ENCODE data around the gene ATP5PB.

ATP5PB gene

GRCh38 chr1:111448918-111449702 lies at the start of gene ATP5PB, which contains the start of gene WDR77:
TSS of gene ATP5PB (plus strand) at chr1:111449464. CDS start at chr1:111449542, 78 bp downstream.
TSS of gene WDR77 (minus strand) at chr1:111449256. CDS start at chr1:111449169, 87 bp downstream.
- Histone ChIP-seq H3K36me3 (ENCODE audit: control insufficient read depth, insufficient read depth, low read length, severe bottlenecking) (peaks cover 57% of the 10 kb centered on the region), H3K4me3 (ENCODE audit: low read length) (peak within 1 kb of the TSS; percentile 95)

DNA sequence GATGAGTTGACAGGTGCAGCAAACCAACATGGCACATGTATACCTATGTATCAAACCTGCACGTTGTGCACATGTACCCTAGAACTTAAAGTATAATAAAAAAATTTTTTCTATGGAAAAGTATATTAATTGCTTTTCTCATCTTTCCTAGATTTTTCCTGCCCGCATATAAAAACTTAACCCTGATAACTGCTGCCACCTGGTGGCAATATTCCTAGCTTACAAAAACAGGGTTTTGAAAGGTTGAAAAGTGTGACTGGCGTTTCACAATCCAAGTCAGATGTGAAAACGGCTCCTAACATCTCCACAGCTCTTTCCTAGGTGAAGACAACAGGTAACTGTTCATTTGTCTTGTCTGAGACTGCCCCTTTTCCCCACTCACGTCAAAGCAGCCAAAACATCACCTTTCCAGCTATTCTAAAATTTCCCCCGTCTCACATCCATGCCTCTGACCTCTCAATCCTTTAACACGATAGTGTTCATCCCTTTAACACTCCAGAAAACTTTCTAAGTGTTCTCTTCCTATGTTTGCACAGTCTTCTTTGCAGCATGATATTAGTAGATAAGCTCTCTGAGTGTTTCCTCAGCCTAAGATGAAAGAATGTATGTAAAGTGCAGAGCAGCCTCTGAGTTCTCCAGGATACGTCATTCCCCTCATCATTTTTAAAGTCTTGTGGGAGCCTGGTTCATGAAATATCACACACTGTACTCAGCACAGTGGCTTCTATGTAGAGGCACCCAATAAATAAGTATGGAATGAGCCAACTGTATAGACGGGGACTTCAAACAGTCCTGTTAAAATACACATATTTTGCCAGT lies 49.3 kb upstream of the ATP5PB start:
- no peak overlapping the region for H3K4me3 ChIP-seq (ENCODE audit: low read length)
- H3K36me3 ChIP-seq (ENCODE audit: control insufficient read depth, insufficient read depth, low read length, severe bottlenecking): no peaks in the 10 kb centered on the region
- H3K4me1 ChIP-seq (ENCODE audit: control insufficient read depth, insufficient read depth, low read length): peaks cover 17% of the 10 kb centered on the region
- peak overlapping the region; percentile 2 for H3K9ac ChIP-seq (ENCODE audit: low read length)
- H3K9me3 ChIP-seq (ENCODE audit: control insufficient read depth, low read length): peaks cover 3% of the 10 kb centered on the region
- no peaks in the 10 kb centered on the region for H3K27me3 ChIP-seq (replicated peaks; ENCODE audit: control insufficient read depth, insufficient read depth, low read length)
- DNase-seq (ENCODE audit: low read depth): peak; percentile 90

More at GRCh38 chr1:111448918-111449702, at the start of gene ATP5PB, which contains the start of gene WDR77:
- H3K9me3 ChIP-seq (ENCODE audit: control insufficient read depth, low read length): no peaks in the 10 kb centered on the region
- H3K9ac ChIP-seq (ENCODE audit: low read length): peak within 1 kb of the TSS; percentile 99
- H3K4me1 ChIP-seq (ENCODE audit: control insufficient read depth, insufficient read depth, low read length): peaks cover 33% of the 10 kb centered on the region
- DNase-seq (ENCODE audit: low read depth): peak; percentile 100
- no peaks in the 10 kb centered on the region for H3K27me3 ChIP-seq (replicated peaks; ENCODE audit: control insufficient read depth, insufficient read depth, low read length)

GRCh38 chr1:111402083-111402482 lies 47.2 kb upstream of the ATP5PB start:
- no peak for DNase-seq (ENCODE audit: low read depth)
- no peaks in the 10 kb centered on the region for H3K36me3 ChIP-seq (ENCODE audit: control insufficient read depth, insufficient read depth, low read length, severe bottlenecking)
- H3K4me1 ChIP-seq (ENCODE audit: control insufficient read depth, insufficient read depth, low read length): peaks cover 22% of the 10 kb centered on the region
- H3K9me3 ChIP-seq (ENCODE audit: control insufficient read depth, low read length): peaks cover 3% of the 10 kb centered on the region
- H3K4me3 ChIP-seq (ENCODE audit: low read length): no peak overlapping the region
- H3K9ac ChIP-seq (ENCODE audit: low read length): no peak overlapping the region
- no peaks in the 10 kb centered on the region for H3K27me3 ChIP-seq (replicated peaks; ENCODE audit: control insufficient read depth, insufficient read depth, low read length)

- Histone ChIP-seq H3K9me3 (ENCODE audit: control insufficient read depth, low read length) (no peaks in the 10 kb centered on the region), H3K4me1 (ENCODE audit: control insufficient read depth, insufficient read depth, low read length) (peaks cover 22% of the 10 kb centered on the region), H3K27me3 (replicated peaks; ENCODE audit: control insufficient read depth, insufficient read depth, low read length) (no peaks in the 10 kb centered on the region), H3K4me3 (ENCODE audit: low read length) (no peak overlapping the region), H3K36me3 (ENCODE audit: control insufficient read depth, insufficient read depth, low read length, severe bottlenecking) (no peaks in the 10 kb centered on the region), H3K9ac (ENCODE audit: low read length) (no peak overlapping the region)
- no peak for DNase-seq (ENCODE audit: low read depth)
Measured at GRCh38 chr1:111404588-111404987, 44.7 kb upstream of the ATP5PB start.

DNA sequence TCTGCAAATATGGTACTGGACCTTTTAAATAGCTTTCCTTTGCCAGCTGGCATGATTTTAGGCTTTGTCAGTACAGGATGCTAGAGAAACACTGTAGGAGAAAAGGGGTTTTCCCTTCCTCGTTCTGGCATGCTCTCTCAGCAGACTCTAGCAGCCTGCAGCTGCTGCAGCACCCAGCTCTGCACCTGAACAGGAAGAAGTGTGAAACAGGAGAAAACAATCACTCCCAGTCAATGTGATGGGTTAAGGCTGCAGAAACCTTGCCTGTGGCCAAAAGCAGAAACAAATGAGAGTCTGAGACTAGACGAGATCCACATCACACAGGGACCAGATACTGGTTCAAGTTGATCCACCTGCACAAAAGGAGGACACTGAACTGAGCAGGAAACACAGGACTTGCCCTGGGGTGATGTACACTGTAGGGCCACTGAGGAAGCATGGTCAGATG lies 42.9 kb upstream of the ATP5PB start:
- Histone ChIP-seq H3K27me3 (replicated peaks; ENCODE audit: control insufficient read depth, insufficient read depth, low read length) (no peaks in the 10 kb centered on the region), H3K4me1 (ENCODE audit: control insufficient read depth, insufficient read depth, low read length) (peaks cover 7% of the 10 kb centered on the region), H3K9ac (ENCODE audit: low read length) (no peak overlapping the region), H3K9me3 (ENCODE audit: control insufficient read depth, low read length) (no peaks in the 10 kb centered on the region), H3K36me3 (ENCODE audit: control insufficient read depth, insufficient read depth, low read length, severe bottlenecking) (no peaks in the 10 kb centered on the region), H3K4me3 (ENCODE audit: low read length) (no peak overlapping the region)
- peak; percentile 51 for DNase-seq (ENCODE audit: low read depth)

- no peaks in the 10 kb centered on the region for H3K27me3 ChIP-seq (replicated peaks; ENCODE audit: control insufficient read depth, insufficient read depth, low read length)
Measured at GRCh38 chr1:111407301-111407700, 42.0 kb upstream of the ATP5PB start.

DNA sequence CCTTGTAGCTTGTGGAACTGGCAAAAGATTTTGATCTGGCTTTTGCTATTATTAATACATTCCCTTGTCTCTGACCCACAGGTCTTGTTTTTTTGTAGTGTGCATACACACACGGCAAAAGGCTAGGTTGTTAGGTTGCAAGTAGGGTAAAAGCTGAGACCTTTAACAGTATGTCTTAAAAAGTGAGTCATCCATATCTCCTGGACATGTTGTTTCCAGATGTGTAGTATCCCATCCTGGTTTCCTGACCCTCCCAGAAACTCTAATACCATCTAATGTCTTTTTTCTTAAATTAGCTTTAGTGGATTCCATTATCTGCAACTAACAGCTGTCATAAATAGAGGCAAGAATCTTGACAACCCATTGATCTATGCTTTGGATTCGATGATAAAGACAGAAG lies 36.4 kb upstream of the ATP5PB start:
- H3K4me1 ChIP-seq (ENCODE audit: control insufficient read depth, insufficient read depth, low read length): peaks cover 7% of the 10 kb centered on the region
- no peak overlapping the region for H3K9ac ChIP-seq (ENCODE audit: low read length)
- no peaks in the 10 kb centered on the region for H3K27me3 ChIP-seq (replicated peaks; ENCODE audit: control insufficient read depth, insufficient read depth, low read length)
- H3K4me3 ChIP-seq (ENCODE audit: low read length): no peak overlapping the region
- H3K36me3 ChIP-seq (ENCODE audit: control insufficient read depth, insufficient read depth, low read length, severe bottlenecking): peaks cover 12% of the 10 kb centered on the region
- no peaks in the 10 kb centered on the region for H3K9me3 ChIP-seq (ENCODE audit: control insufficient read depth, low read length)
- no peak for DNase-seq (ENCODE audit: low read depth)

More at GRCh38 chr1:111407301-111407700, 42.0 kb upstream of the ATP5PB start:
- Histone ChIP-seq H3K36me3 (ENCODE audit: control insufficient read depth, insufficient read depth, low read length, severe bottlenecking) (no peaks in the 10 kb centered on the region), H3K4me3 (ENCODE audit: low read length) (no peak overlapping the region), H3K9me3 (ENCODE audit: control insufficient read depth, low read length) (no peaks in the 10 kb centered on the region), H3K9ac (ENCODE audit: low read length) (no peak overlapping the region), H3K4me1 (ENCODE audit: control insufficient read depth, insufficient read depth, low read length) (peaks cover 5% of the 10 kb centered on the region)
- no peak for DNase-seq (ENCODE audit: low read depth)

- no peak overlapping the region for H3K9ac ChIP-seq (ENCODE audit: low read length)
- H3K4me1 ChIP-seq (ENCODE audit: control insufficient read depth, insufficient read depth, low read length): peaks cover 11% of the 10 kb centered on the region
- no peaks in the 10 kb centered on the region for H3K27me3 ChIP-seq (replicated peaks; ENCODE audit: control insufficient read depth, insufficient read depth, low read length)
- H3K9me3 ChIP-seq (ENCODE audit: control insufficient read depth, low read length): no peaks in the 10 kb centered on the region
- DNase-seq (ENCODE audit: low read depth): no peak
- H3K36me3 ChIP-seq (ENCODE audit: control insufficient read depth, insufficient read depth, low read length, severe bottlenecking): peaks cover 12% of the 10 kb centered on the region
- H3K4me3 ChIP-seq (ENCODE audit: low read length): no peak overlapping the region
Measured at GRCh38 chr1:111414756-111415155, 34.5 kb upstream of the ATP5PB start.

GRCh38 chr1:111415461-111415860 lies 33.8 kb upstream of the ATP5PB start:
- Histone ChIP-seq H3K9ac (ENCODE audit: low read length) (no peak overlapping the region), H3K36me3 (ENCODE audit: control insufficient read depth, insufficient read depth, low read length, severe bottlenecking) (peaks cover 12% of the 10 kb centered on the region), H3K9me3 (ENCODE audit: control insufficient read depth, low read length) (no peaks in the 10 kb centered on the region), H3K27me3 (replicated peaks; ENCODE audit: control insufficient read depth, insufficient read depth, low read length) (no peaks in the 10 kb centered on the region), H3K4me1 (ENCODE audit: control insufficient read depth, insufficient read depth, low read length) (peaks cover 11% of the 10 kb centered on the region), H3K4me3 (ENCODE audit: low read length) (no peak overlapping the region)
- DNase-seq (ENCODE audit: low read depth): no peak

- peak; percentile 65 for DNase-seq (ENCODE audit: low read depth)
- Histone ChIP-seq H3K9me3 (ENCODE audit: control insufficient read depth, low read length) (no peaks in the 10 kb centered on the region), H3K36me3 (ENCODE audit: control insufficient read depth, insufficient read depth, low read length, severe bottlenecking) (peaks cover 12% of the 10 kb centered on the region), H3K9ac (ENCODE audit: low read length) (no peak overlapping the region), H3K4me3 (ENCODE audit: low read length) (no peak overlapping the region), H3K4me1 (ENCODE audit: control insufficient read depth, insufficient read depth, low read length) (peaks cover 11% of the 10 kb centered on the region), H3K27me3 (replicated peaks; ENCODE audit: control insufficient read depth, insufficient read depth, low read length) (no peaks in the 10 kb centered on the region)
Measured at GRCh38 chr1:111417755-111418154, 31.5 kb upstream of the ATP5PB start.

- Histone ChIP-seq H3K9me3 (ENCODE audit: control insufficient read depth, low read length) (no peaks in the 10 kb centered on the region), H3K36me3 (ENCODE audit: control insufficient read depth, insufficient read depth, low read length, severe bottlenecking) (peaks cover 10% of the 10 kb centered on the region), H3K27me3 (replicated peaks; ENCODE audit: control insufficient read depth, insufficient read depth, low read length) (no peaks in the 10 kb centered on the region), H3K4me1 (ENCODE audit: control insufficient read depth, insufficient read depth, low read length) (peaks cover 11% of the 10 kb centered on the region), H3K4me3 (ENCODE audit: low read length) (no peak overlapping the region), H3K9ac (ENCODE audit: low read length) (no peak overlapping the region)
- no peak for DNase-seq (ENCODE audit: low read depth)
Measured at GRCh38 chr1:111419037-111419436, 30.2 kb upstream of the ATP5PB start.

Measured in adipocyte (in vitro differentiated cells).